GM21367 (cell line): ENCODE measurements around the gene IL6ST.

Source experiments
- ATAC-seq: cut with Tn5 transposase; IDR thresholded peaks from one replicate; pipeline ENCODE4 v1.9.1; 2021; ENCODE audit not compliant: unreplicated experiment

The IL6ST gene

DNA sequence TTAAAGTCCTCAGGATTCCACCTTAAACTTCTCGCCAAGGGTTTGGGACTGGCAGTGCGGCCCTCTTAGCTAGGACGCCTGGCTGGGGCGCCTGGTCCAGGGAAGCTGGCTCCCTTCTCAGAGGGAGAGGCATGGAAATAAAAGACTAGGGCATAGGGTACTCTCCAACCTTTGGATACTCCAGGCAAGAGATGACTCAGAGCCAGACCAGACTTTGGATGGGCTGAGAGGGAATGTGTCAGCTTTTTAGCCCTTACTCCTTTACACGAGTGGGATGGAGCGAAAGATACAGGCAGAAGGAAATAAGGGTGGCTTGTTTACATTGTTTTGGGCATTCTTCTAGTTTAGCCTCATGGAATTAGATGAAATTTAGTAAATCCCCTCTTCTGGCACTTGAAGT is 95.4 kb downstream of the IL6ST start:
- no peak for ATAC-seq

DNA sequence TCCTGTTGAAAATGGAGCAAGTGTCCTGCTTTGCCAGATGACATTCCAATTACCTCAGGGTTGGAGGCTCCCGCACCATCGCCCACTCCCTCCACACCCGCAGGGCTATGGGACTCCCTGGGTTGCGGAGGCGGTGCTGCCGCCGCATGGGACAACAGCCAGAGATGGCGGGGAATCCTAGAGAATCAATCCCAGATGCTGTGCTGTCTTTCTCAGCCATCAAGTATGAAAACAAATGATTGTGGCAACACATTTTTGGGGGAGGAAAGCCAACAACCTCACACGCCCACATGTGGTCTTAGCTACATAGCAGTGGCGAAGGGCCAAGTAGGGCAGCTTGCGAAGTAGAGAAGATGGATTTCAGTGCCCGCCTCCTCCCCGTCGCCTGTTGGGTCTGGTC is 96.9 kb downstream of the IL6ST start:
- no peak for ATAC-seq

- ATAC-seq: no peak
Observed at GRCh38 chr5:55897206-55897894, 97.4 kb downstream of the IL6ST start.

- ATAC-seq: no peak
Observed at GRCh38 chr5:55896663-55897062, 98.1 kb downstream of the IL6ST start.

DNA sequence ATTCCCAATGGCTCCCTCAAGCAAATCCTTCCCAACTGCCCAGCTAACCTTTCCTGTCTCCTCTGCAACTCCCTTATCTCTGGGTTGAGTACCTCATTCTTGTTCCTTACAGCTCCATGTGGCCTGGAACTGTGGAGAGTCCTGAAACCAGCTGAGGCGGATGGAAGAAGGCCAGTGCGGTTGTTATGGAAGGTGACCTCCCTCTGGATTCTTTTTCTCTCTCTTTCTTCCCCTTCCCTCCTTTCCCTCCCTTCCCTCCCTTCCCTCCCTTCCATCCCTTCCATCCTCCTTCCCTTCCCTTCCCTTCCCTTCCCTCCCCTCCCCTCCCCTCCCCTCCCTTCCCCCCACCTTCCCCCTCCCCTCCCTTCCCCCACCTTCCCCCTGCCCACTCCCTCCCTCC is 98.5 kb downstream of the IL6ST start:
- ATAC-seq: no peak

- no peak for ATAC-seq
Observed at GRCh38 chr5:55895346-55895745, 99.4 kb downstream of the IL6ST start.

DNA sequence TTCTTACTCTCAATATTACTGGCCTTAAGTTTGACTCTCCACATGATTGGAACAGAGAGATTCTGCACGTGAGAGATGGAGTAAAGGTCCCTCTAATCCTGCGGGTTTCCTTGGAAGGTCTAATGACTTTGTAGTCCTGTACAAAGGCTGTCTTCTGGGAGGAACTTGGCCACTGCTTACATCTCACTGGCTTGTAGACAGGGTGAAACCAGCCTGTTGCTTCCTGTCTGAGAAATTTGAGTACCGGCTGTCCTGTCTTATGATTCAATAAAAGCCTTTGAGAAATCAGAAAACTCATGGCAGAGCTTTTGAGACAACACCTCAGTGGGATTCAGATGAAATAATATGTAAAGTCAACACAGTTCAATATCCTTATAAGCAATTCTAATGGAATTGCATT is 100.6 kb downstream of the IL6ST start:
- ATAC-seq: no peak

DNA sequence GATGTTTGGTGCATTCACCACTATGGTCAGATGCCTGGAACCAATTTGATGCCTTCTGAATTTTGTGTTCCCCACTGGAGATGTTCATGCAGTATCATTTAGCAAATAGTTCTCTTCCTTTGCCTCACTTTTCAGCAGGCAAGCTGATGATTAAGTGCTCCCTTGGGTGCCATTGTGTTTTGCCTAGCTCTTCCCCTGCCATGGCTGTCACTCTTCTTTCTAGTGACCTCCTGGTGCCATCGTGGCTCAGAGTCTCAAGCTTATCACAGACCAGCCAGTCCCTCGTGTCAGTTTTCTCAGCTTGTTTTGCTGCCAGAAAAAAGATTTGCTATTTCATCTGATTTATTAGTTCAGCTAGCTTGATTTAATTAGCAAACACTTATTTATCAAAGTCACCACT is 102.3 kb downstream of the IL6ST start:
- no peak for ATAC-seq

- no peak for ATAC-seq
Observed at GRCh38 chr5:55888205-55888604, 106.6 kb downstream of the IL6ST start.

- ATAC-seq: no peak
Observed at GRCh38 chr5:55885359-55885758, 109.4 kb downstream of the IL6ST start.
